Stimulated activated CD8-positive, alpha-beta memory T cell treated with anti-CD3 and anti-CD28 coated beads, Interleukin-12 subunit alpha, Interleukin-12 subunit beta, amount 100 ng/mL, for 4 hours (primary cell): ENCODE data around the gene C7orf33.
"Not testable (repeated sequence)": the region's sequence is repeated elsewhere in the genome, so short reads cannot be mapped to it uniquely, and the experiment has no call there.

Source experiments
- DNase-seq: peaks from one replicate; pipeline ENCODE4 v3.0.0-alpha.2; 2020; ENCODE audit warnings: low read depth

The C7orf33 gene

DNA sequence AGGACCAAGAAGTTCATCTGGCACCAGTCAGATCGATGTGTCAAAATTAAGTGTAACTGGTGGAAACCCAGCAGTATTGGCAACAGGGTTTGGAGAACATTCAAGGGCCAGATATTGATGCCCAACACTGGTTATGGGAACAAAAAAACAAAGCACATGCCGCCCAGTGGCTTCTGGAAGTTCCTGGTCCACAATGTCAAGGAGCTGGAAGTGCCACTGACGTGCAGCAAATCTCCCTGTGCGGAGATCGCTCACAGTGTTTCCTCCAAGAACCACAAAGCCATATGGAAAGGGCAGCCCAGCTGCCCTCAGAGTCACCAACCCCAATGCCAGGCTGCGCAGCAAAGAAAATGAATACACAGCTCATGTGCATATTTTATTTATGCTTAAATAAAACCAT, 10.1 kb upstream of the C7orf33 start:
- no peak for DNase-seq

DNA sequence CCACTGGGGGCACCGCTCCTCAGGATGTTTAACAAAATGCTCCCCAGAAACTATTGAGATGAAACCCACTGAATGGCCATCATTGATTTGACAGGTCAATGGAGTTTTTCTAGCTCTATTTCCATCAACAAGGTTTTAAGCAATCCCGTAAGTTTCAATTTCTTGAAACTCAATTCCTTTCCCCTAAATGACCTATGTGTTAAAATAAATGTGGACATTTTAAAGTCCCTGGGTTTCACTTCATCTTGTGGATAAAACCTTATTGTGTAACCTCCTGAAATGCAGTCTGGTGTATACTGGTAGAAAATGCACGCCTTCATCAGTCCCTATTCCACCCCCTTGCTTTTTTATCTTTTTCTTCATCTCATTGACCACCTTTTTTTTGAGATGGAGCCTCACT, 8.9 kb upstream of the C7orf33 start:
- DNase-seq, result no peak

DNA sequence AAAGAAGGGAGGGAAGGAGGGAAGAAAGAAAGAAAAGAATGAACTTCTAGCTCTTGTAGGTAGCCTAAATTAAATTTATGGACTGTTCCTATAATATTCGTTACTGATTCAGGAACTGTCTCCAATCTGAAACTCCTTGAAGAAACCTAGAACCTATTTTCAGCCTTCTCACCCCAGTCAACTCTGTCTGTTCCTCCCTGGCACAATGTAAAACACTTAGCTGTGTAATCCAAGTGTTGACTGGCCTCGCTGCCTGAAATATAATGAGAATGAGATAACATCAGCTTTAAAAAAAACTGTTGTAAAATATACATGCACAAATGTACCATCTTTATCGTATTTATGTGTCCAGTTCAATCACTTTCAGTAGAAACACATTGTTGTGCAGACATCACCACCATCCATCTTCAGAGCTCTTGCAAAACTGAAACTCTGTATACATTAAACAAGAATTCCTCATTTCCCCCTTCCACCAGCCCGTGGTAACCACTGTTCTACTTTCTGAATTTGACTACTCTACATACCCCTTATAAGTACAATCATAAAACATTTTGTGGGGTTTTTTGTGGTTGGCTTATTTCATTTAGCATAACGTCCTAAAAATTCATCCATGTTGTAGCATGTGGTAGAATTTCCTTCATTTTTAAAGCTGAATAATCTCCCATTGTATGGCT, 6.3 kb upstream of the C7orf33 start:
- no peak for DNase-seq

DNA sequence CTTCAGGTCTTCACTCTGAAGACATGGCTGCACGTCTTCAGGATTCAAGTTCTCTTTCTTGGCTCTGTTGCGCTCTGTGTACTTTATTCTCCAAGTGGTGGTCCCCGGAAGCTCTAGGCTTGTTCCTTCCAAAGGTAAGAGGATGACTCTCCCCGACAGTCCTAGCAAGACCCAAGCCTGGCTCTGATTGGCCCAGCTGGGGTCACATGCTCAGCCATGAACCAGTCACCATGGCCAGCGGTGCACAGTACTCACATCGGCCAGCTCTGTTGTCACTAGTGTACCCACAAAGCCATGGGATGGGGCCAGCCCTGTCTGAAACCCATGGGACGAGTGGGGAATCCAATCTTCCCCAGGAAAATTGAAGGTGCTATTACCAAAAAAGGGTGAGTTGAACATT, 5.2 kb upstream of the C7orf33 start:
- DNase-seq, result no peak

DNA sequence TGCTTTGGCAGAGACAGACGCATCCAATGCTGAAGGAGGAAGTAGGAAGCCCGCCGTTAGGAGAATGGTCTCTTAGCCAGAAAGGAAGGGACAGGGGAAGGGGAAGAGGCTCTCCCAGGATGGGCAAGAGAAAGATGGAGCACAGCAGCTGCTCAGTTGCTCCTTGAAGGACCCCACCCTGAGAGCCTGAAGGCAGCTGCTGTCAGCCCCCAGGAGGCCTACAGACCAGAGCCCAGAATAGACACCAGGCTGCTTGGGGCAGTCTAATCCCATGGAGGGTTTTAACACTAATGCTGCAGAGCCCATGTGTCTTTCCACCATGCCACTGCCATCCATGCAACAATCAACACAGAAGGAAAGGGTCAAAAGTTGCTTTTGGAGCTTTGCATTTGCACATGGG, 3.5 kb upstream of the C7orf33 start:
- no peak for DNase-seq

DNA sequence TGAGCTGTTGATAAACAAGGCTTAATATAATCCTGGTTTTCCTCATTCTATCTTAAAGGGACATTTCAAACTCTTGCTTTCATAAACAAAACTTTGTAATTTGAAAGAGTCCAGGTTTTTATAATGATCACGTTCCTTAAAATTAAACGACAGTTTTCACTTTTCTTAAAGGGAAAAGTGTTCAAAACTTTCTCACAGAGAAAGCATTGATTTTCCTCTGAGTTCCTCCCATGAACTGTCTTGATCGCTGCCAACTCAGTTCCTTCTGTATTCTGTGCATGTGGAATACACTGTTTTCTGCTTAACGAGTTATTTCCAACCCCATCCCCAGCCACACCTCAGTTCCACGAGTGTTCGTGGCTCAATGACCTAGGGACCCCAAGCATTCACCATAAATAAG, 2.4 kb upstream of the C7orf33 start:
- DNase-seq, result no peak

DNA sequence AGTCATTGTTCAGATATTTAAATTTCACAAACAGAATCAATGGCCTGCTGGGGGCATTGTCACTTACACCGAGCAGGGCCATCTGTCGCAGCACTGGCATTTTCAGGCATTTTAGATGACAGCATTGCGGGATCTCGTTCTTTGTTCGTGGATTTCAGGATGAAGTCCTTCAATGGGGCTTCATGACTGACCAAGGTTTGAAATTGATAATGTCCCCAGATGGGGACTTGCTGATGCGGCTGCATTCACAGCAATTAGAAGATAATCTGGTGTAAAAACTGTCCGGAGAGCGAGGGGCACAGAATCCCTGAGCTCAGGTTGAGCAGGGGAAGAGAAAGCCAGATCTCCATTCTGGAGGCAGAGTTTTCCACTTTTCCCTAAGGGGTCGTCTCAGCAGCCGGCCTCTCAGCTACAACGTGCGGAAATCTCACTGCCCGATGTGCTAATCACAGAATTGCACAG, 1.9 kb upstream of the C7orf33 start:
- DNase-seq, result no peak

DNA sequence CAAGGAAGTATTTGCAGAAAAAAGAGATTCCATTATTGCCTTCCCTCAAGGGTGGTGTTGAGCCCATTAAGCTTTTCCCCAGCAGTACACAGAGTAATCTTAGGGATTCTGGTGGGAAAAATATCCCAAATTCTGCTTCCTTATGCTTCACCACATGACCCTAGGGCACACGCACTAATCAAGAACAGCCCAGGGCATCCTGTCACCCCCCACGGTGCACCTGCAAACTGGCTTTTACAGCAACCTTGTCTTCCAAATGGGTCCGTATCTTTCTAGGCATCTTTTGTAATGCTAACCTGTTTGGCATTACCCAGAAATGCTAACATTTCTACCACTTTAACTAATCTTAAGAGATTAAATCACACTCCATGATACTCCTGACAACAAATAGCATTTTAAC, 926 bp upstream of the C7orf33 start:
- no peak for DNase-seq

DNA sequence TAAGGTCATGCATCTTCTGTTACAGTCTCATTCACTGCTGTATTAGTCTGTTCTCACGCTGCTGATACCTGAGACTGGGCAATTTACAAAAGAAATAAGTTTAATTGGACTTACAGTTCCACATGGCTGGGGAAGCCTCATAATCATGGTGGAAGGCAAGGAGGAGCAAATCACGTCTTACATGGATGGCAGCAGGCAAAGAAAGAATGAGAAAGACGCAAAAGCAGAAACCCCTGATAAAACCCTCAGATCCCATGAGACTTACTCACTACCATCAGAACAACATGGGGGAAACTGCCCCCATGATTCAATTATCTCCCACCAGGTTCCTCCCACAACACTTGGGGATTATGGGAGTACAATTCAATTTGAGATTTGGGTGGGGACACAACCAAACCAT, 5.8 kb downstream of the C7orf33 start:
- DNase-seq, result not testable (repeated sequence)

DNA sequence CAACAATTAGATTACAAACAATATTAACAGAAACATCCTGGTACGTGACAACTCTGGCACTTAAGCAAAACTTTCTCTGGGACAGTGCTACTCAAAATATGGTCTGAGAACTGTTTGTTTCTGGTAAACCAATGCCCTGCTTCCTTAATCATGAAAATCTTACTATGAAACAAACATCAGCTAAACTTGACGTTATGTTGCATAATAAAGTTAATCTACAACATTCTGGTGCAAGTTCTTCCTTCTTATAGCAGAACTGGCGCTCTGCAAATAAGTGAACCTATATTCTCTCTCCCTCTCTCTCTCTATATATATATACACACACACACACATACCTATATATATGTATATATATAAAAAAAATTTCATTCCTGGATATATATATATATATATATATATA, 7.8 kb downstream of the C7orf33 start:
- no peak for DNase-seq

DNA sequence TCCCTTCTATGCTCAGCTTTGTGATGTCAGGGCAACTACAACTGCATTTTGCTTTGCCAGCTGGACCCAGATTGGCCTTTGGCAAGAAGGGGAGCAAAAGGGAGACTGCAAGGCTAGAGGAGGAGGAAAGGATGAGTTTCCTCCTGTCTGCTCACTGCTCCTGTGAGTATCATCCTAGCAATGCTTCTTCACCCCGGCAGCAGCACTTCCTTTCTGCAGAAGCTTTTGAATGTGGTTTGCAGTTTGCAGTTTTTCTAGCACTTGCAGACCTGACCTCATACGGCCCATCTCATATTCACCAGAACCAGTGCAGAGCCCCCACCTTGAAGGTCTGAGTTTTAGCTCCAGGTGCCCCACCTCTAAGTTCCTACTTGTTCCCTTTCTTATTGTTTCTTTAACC, 14.8 kb downstream of the C7orf33 start:
- no peak for DNase-seq

DNA sequence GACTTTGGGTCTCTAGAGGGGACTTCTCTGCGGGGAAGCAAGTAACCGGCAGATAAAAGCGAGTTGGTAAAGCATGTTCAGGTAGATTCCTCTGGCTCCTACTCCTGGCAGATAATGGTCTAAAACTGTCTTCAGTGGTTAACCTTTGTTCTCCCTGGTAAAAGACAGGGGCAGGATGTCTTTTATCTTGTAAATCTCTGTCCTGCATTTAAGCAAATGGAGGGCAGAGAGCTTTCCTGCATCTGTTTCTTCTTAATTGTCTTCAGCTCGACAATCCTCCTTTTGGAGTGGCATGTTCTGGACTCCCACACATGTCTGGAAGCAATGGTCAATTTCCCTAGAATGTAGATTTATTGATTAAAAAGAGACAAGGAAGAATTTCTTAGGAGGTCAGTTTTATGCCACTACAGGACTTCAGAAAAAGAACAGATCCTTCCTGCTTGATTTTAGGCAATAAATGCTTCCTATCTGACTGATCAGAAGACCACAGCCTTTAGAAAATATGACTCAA, 16.6 kb downstream of the C7orf33 start:
- no peak for DNase-seq

DNA sequence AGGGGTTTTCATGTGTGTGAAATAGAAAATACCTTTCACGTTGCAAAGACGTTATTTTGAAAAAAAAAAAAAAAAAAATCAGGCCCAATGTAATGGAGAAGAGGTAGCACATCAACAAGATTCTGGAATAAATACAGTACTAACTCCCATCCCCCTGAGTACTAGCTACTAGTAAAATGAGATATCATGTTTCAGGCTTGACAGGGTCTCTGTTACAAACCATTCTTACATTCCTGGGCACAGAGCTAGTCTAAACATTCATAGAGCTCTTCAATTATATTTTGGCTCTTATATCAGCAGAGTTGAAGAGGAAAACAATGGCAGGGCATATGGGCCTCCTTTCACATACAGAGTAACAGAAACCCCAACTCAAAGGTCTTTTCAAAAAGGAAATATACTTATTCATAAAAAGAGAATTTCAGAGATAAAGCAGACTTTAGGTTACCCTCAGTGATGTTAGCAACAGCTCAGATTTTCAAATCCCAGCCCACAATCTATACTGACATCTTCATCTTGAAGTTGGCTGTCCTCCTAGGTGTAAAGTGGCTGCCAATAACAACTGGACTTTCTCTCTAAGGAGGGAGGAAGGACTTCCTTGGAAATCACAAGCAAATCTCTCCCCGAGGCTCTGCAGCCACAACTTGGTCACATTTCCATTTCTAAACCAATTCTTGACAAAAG, 18.6 kb downstream of the C7orf33 start:
- DNase-seq, result no peak

DNA sequence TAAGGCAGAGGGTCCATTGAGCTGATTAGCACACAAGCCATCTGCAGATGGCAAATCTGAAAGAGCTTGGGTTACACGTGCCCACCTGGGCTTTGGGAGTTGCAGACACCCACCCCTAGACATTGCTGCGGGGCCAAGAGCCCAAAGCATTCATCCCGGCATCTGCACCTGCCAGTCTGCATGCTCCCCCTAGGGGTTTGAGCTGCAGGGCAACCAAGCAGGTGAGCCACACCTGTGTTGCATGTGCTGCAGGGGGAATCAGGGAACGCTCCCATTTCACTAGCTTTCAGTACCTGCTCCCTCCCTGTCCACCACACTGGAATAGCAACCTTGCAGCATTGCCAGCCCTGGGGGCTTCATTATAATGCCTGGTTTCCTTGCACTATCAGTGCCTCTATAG, 21.1 kb downstream of the C7orf33 start:
- no peak for DNase-seq

DNA sequence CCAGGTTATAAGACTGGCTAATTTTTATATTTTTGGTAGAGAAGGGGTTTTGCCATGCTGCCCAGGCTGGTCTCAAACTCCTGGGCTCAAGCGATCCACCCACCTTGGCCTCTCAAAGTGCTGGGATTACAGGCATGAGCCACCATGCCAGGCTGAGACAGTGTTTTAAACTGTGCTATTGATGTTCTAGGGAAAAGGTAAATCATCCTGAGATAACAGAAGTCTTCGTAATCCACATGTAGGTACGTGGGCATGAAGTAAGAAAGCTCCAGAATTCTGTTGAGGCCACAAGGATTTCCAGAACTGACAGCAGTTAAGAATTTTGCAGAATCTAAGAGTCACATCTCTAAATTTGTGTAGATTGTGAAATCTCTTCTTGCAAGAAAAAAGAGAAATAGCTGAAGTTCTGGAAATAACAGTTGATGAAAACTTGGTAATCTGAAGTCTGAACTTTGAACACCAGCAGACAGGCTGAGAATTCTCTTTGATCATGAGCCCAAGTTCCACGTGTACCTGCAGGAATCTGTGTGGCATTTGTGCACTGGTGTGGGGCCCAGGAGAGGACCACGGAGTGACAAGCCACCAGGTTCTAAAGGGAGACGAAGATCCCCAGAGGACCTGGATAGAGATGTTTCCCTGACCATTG, 24.6 kb downstream of the C7orf33 start:
- no peak for DNase-seq

DNA sequence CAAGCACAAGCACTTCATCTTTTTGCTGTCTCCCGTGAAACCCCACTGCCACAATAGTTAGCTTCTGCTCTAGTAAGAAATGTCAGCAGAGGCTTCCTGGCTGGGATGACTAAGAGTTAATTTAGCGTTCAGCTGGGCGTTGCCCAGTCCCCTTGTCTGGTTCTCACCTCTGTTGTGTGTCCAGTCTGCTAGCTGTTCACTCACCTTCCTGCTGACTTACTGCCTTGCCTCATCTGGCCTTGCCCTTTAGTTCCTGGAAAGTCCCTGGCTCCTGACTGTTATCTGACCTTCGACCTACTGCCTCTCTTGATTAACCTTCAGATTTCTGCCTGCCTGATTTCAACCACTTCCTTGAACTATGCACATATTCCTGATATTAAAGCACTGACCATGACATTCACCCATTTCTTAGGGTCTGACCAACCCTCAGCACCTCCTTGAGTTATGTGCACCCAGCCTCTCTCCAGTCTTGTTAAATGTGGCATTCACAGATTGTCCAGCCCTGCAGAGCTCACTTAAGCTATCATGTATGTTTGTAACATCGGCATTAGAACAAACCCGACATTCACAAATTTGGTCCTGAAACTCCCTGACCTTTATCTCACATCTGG, 30.3 kb downstream of the C7orf33 start:
- no peak for DNase-seq

DNA sequence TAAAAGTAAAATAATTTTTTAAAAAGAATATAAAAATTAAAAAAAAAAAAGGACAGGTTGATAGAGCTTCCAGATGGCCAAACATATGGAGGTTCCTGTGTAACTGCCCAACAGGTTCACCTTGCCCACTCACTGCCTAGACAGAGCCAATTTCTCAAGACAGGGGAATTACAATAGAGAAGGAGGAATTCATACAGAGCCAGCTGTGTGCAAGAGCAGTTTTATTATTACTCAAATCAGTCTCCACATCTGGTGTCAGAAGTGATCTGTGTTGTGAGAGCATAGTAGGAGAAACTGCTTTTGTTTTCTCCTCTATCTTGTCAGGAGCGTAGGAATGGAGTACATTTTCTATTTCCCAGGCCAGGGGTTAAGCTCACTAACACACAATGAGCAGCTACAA, 31.0 kb downstream of the C7orf33 start:
- no peak for DNase-seq

DNA sequence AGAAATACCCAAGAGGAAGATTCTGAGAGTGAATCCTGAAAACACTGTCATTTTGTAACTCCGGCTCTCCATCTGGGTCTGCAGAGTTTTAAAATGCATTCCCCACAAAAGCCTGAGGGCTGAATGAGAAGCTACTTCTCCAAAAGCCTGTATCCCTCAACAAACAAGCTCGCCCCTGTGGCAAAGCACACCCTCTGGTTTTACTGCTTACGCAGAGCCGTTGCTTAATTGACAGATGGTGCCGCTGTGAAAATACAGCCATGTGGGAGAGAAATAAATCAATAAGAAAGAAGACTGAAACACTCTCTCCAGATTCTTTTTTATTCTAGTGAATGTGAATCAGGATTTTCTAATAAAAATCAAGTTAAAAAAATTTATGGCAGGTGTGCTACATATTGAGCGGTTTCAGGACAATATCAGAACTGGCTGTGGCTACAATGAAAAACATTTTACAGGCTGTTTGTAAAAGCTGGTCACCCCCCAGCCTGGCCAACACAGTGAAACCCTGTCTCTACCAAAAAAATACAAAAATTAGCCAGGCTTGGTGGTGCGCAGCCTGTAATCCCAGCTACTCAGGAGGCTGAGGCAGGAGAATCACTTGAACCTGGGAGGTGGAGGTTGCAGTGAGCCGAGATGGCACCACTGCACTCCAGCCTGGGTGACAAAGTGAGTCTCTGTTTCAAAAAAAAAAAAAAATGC, 32.5 kb downstream of the C7orf33 start:
- DNase-seq, result no peak

DNA sequence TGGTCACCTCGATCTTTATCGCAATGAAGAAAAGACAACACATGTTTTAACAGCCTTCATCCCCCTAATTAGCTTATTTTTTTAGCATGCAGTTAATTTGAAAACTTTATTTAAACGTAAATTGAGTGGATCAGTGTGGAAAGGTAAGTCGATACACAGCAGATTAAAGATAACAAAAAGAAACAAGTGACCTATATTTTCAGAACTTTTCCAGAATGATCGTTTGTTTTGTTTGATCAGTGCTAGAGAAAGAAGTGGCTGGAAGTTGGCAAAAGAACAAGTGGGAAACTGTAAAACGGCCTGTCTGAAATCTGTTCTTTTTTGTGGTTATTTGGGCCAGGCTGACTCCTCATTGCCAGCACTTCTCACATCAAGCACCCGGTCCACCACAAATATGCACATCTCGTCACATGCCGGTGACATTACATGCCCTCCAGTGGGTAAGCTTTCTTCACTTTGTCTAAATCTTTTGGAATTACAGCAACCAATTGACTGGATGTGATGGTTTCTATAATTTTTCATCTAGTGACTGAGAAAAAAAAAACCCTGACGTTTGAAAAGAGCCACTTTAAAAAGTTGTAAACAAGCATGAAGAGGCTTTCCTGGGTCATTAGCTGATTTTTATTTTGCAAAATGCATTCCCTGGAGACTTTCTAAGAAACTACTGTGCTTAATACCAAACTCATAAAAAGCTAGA, 33.2 kb downstream of the C7orf33 start:
- DNase-seq, result no peak

DNA sequence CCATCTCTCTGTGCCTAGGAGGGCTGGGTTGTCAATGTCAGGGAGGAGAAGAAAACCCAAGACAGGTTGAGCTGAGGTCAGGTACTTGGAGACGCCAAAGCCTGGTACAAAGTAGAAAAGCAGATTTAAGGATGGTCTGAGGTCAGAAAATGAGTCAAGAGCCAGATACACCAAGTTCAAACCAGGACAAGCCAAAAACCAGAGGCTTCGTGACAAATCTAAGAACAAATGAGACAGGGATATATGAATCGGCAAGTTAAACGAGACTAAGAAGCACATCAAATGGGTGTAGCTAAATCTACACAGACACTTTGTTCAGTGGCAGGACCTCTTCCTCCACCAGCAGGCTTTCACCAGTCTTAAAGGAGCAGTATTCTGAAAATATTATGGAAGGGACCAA, 34.2 kb downstream of the C7orf33 start:
- DNase-seq, result no peak

DNA sequence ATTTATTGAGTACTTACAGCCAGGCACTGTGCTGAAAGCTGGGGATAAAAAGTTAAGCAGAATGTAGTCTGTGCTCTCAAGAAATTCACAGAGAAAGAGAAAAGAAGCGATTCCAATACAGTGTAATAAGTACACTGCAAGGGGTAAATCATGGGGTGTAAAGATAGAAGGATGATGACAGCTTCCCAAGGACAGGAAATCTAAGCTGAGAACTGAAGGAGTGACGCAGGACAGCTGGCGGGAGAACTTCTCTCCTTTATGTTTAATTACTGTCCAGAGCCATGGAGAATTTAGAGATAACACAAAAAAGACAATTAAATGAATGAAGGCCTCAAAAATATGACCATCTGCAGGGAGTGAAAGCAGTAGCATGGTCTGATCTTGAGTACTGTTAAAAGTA, 34.8 kb downstream of the C7orf33 start:
- no peak for DNase-seq

DNA sequence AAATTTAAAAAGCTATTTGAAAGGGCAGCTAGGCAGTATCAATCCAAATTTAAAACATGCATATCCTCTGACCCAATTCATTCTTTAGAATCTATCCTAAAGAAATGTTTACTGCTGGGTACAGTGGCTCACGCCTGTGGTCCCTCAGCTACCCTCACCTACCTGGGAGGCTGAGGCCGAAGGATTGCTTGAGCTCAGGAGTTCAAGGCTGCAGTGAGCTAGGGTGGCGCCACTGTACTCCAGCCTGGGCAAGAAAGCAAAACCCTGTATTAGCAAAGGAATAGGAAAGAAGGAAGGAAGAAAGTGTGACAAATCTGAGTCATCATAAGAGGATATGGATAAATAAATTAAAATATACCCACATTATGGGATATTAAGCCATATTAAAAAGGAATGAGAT, 36.3 kb downstream of the C7orf33 start:
- no peak for DNase-seq
